Lower lobe of right lung (tissue), 2 donors: ENCODE results near the gene VPS37B. TPM values are rescaled to one million over a fixed set of nuclear protein-coding genes. Genes with fewer than 3 reads are reported as not detected.

ENCODE experiments used
- ATAC-seq, 2 donors: fragments of 200-7000 bp; cut with Tn5 transposase; one replicate each; pipeline ENCODE4 v1.9.1; 2020 to 2022; ENCODE audit warnings: mild to moderate bottlenecking in 2 of 2, moderate library complexity in 2 of 2
- DNase-seq: peaks from one replicate; pipeline ENCODE4 v3.0.0-alpha.2; 2020
- H3K27ac ChIP-seq: fragments of 200-600 bp; one replicate; pipeline ENCODE4 v1.8.0; 2022
- H3K27me3 ChIP-seq: fragments of 200-600 bp; one replicate; pipeline ENCODE4 v1.8.0; 2022; ENCODE audit warnings: low read depth
- H3K36me3 ChIP-seq: fragments of 200-600 bp; one replicate; pipeline ENCODE4 v1.8.0; 2022; ENCODE audit warnings: mild to moderate bottlenecking
- H3K4me1 ChIP-seq: fragments of 200-600 bp; one replicate; pipeline ENCODE4 v1.8.0; 2022
- H3K4me3 ChIP-seq: fragments of 200-600 bp; one replicate; pipeline ENCODE4 v1.8.0; 2022; ENCODE audit warnings: mild to moderate bottlenecking
- H3K9me3 ChIP-seq: fragments of 200-600 bp; one replicate; pipeline ENCODE4 v1.8.0; 2022
- intact Hi-C: fragments of 100-400 bp; cut with DNase I; formaldehyde crosslinking; loops from one replicate; pipeline ENCODE4 v1.11.0; 2022
- total RNA-seq: library from RNA; stranded (reverse); fragmentation: NEBNext Ultra II Directional; extraction: Animal tissue kit (Norgen Biotek cat#: 25700); gene quantifications from one replicate; pipeline ENCODE4 v1.2.1, GENCODE V29; 2021
- TF ChIP-seq, protein P1 (sequence below): fragments of 200-600 bp; IDR thresholded peaks from one replicate; pipeline ENCODE4 v1.8.0; 2022; ENCODE audit warnings: antibody characterized with exemption, mild to moderate bottlenecking
- donor health status: DM: no; HTN: yes; CAD: no; lungs with severe emphysema.

The VPS37B gene
- total RNA-seq, 1 donor from 2014 or later, result 34.5 TPM

DNA sequence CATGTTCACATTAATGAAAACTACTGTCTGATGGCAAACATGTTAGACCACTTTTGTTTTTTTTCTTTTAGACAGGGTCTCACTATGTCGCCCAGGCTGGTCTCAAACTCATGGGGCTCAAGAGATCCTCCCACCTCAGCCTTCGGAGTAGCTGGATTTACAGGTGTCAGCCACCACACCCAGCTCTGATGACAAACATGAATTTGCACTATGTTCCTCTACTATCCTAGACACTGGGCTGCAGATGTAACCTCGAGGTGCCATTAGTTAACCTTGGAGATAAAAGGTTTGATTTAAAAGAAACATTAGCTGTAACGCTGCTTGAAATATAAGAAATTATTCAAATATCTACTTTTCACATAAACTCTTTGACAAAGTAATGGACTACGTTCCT is 8.1 kb downstream of the VPS37B start:
- DNase-seq, result no peak
- TF ChIP-seq, protein P1, sequence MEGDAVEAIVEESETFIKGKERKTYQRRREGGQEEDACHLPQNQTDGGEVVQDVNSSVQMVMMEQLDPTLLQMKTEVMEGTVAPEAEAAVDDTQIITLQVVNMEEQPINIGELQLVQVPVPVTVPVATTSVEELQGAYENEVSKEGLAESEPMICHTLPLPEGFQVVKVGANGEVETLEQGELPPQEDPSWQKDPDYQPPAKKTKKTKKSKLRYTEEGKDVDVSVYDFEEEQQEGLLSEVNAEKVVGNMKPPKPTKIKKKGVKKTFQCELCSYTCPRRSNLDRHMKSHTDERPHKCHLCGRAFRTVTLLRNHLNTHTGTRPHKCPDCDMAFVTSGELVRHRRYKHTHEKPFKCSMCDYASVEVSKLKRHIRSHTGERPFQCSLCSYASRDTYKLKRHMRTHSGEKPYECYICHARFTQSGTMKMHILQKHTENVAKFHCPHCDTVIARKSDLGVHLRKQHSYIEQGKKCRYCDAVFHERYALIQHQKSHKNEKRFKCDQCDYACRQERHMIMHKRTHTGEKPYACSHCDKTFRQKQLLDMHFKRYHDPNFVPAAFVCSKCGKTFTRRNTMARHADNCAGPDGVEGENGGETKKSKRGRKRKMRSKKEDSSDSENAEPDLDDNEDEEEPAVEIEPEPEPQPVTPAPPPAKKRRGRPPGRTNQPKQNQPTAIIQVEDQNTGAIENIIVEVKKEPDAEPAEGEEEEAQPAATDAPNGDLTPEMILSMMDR, result no peak
- H3K27ac ChIP-seq, result peak overlapping the region; percentile 94
- H3K36me3 ChIP-seq, result no peaks in the 10 kb centered on the region
- H3K9me3 ChIP-seq, result no peaks in the 10 kb centered on the region
- no peaks in the 10 kb centered on the region for H3K27me3 ChIP-seq
- H3K4me3 ChIP-seq, result peak overlapping the region; percentile 22
- intact Hi-C loops, result no loop called here
- peaks cover 91% of the 10 kb centered on the region for H3K4me1 ChIP-seq
- ATAC-seq, result no peak

- H3K27me3 ChIP-seq, result no peaks in the 10 kb centered on the region
- DNase-seq, result no peak
- H3K27ac ChIP-seq, result peak overlapping the region; percentile 94
- TF ChIP-seq, protein P1, result no peak
- intact Hi-C loops, result no loop called here
- no peak overlapping the region for H3K4me3 ChIP-seq
- peak; percentile 15 to 43 for ATAC-seq
- H3K9me3 ChIP-seq, result no peaks in the 10 kb centered on the region
- peaks cover 91% of the 10 kb centered on the region for H3K4me1 ChIP-seq
- no peaks in the 10 kb centered on the region for H3K36me3 ChIP-seq
Observed at GRCh38 chr12:122886851-122887818, 8.8 kb downstream of the VPS37B start.

DNA sequence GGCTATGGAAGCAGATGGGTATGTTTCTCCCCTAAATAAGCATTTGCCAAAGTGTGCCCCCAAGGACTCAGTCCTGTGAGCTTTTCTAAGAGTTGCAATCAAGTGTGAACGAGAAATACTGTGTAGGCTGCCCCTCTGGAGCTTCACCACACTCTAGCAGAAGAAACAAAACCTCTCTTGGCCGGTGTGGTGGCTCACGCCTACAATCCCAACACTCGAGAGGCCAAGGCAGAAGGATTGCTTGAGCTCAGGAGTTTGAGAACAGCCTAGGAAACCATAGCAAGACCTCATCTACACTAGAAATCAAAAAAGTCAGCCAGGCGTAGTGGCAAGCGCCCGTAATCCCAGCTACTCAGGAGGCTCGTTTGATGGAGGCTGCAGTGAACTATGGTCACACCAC is 9.8 kb downstream of the VPS37B start:
- intact Hi-C loops, result no loop called here
- Histone ChIP-seq H3K36me3 (no peaks in the 10 kb centered on the region), H3K4me1 (peaks cover 90% of the 10 kb centered on the region), H3K9me3 (no peaks in the 10 kb centered on the region), H3K27ac (no peak overlapping the region), H3K27me3 (no peaks in the 10 kb centered on the region), H3K4me3 (no peak overlapping the region)
- DNase-seq (no peak), ATAC-seq (no peak)
- TF ChIP-seq, protein P1, result no peak

- intact Hi-C loops, result no loop called here
- peaks cover 89% of the 10 kb centered on the region for H3K4me1 ChIP-seq
- DNase-seq (no peak), ATAC-seq (no peak)
- H3K36me3 ChIP-seq, result no peaks in the 10 kb centered on the region
- no peaks in the 10 kb centered on the region for H3K9me3 ChIP-seq
- no peaks in the 10 kb centered on the region for H3K27me3 ChIP-seq
- TF ChIP-seq, protein P1, result no peak
- H3K4me3 ChIP-seq, result no peak overlapping the region
- peak overlapping the region; percentile 47 for H3K27ac ChIP-seq
Observed at GRCh38 chr12:122884860-122885259, 11.1 kb downstream of the VPS37B start.

GRCh38 chr12:122884091-122884826 is 11.7 kb downstream of the VPS37B start:
- Histone ChIP-seq H3K27me3 (no peaks in the 10 kb centered on the region), H3K4me3 (no peak overlapping the region), H3K27ac (peak overlapping the region; percentile 47), H3K36me3 (no peaks in the 10 kb centered on the region), H3K4me1 (peaks cover 89% of the 10 kb centered on the region), H3K9me3 (no peaks in the 10 kb centered on the region)
- DNase-seq, result no peak
- intact Hi-C loops, result no loop called here
- no peak for ATAC-seq
- TF ChIP-seq, protein P1, result no peak
